Keratinocyte (primary cell): ENCODE data around the gene PDE11A. TPM values are rescaled to one million over a fixed set of nuclear protein-coding genes. Genes with fewer than 3 reads are reported as not detected.
"Not testable (repeated sequence)": the region's sequence is repeated elsewhere in the genome, so short reads cannot be mapped to it uniquely, and the experiment has no call there.

Experiments
- DNase-seq: peaks from one replicate; pipeline ENCODE4 v3.0.0-alpha.2; 2011; ENCODE audit warnings: low read depth, missing footprints, low spot score
- FAIRE-seq: peaks from 2 replicates; lab custom pipeline; 2011; peaks lifted over from hg19 to GRCh38; lab: Jason Lieb, UNC
- H2AFZ ChIP-seq: 2 replicates; pipeline ENCODE4 v1.6.0; 2012; ENCODE audit warnings: low read length, control low read depth, inconsistent platforms; ENCODE audit not compliant: control insufficient read depth
- H3K27ac ChIP-seq: 2 replicates; pipeline ENCODE4 v1.5.1; 2011; ENCODE audit warnings: low read length; ENCODE audit not compliant: control insufficient read depth, insufficient read depth
- H3K27me3 ChIP-seq: 3 replicates; pipeline ENCODE4 v1.6.0; 2011; ENCODE audit warnings: low read length; ENCODE audit not compliant: control insufficient read depth, insufficient read depth; ENCODE audit errors: extremely low read depth
- H3K36me3 ChIP-seq, 2 experiments: 2 replicates in 1 of 2; 3 replicates in 1 of 2; pipeline ENCODE4 v1.5.1; 2011; ENCODE audit warnings: low read length in 2 of 2, mild to moderate bottlenecking in 1 of 2; ENCODE audit not compliant: control insufficient read depth in 2 of 2, insufficient read depth in 2 of 2; ENCODE audit errors: extremely low read depth in 1 of 2
- H3K4me1 ChIP-seq: 3 replicates; pipeline ENCODE4 v1.5.1; 2011; ENCODE audit warnings: low read length; ENCODE audit not compliant: control insufficient read depth, insufficient read depth; ENCODE audit errors: extremely low read depth
- H3K4me2 ChIP-seq: 3 replicates; pipeline ENCODE4 v1.6.0; 2011; ENCODE audit warnings: low read depth, low read length; ENCODE audit not compliant: control insufficient read depth, insufficient read depth; ENCODE audit errors: extremely low read depth
- H3K4me3 ChIP-seq, 3 experiments: fragments of 200-600 bp in 1 of 3; sonication (generic) in 1 of 3; 2 replicates in 2 of 3; 3 replicates in 1 of 3; pipeline ENCODE4 v1.5.1; 2011 to 2016; ENCODE audit warnings: low read length in 3 of 3, mild to moderate bottlenecking in 3 of 3, control low read depth in 2 of 3, inconsistent platforms in 1 of 3, low read depth in 1 of 3, mixed read lengths in 1 of 3, mixed run types in 1 of 3, moderate library complexity in 1 of 3; ENCODE audit not compliant: control insufficient read depth in 2 of 3, insufficient read depth in 2 of 3; ENCODE audit errors: extremely low read depth in 1 of 3
- H3K79me2 ChIP-seq: 2 replicates; pipeline ENCODE4 v1.6.0; 2012; ENCODE audit warnings: low read length; ENCODE audit not compliant: control insufficient read depth, insufficient read depth
- H3K9ac ChIP-seq: 3 replicates; pipeline ENCODE4 v1.6.0; 2011; ENCODE audit warnings: low read length; ENCODE audit not compliant: control insufficient read depth, insufficient read depth; ENCODE audit errors: extremely low read depth
- H3K9me1 ChIP-seq: 3 replicates; pipeline ENCODE4 v1.6.0; 2011; ENCODE audit warnings: low read length; ENCODE audit not compliant: control insufficient read depth, insufficient read depth; ENCODE audit errors: extremely low read depth
- H3K9me3 ChIP-seq: 2 replicates; pipeline ENCODE4 v1.5.1; 2012; ENCODE audit warnings: low read depth, low read length; ENCODE audit not compliant: control insufficient read depth
- H4K20me1 ChIP-seq: 3 replicates; pipeline ENCODE4 v1.6.0; 2011; ENCODE audit warnings: low read length; ENCODE audit not compliant: control insufficient read depth, insufficient read depth; ENCODE audit errors: extremely low read depth
- CTCF ChIP-seq, 3 experiments: IDR thresholded peaks in 1 of 3; conservative IDR thresholded peaks in 1 of 3; optimal IDR thresholded peaks in 1 of 3; 2 replicates in 2 of 3; 3 replicates in 1 of 3; pipeline versions ENCODE3 to v1.5.1; 2011; ENCODE audit warnings: low read length in 3 of 3, mild to moderate bottlenecking in 3 of 3, moderate library complexity in 2 of 3, control low read depth in 1 of 3, inconsistent platforms in 1 of 3; ENCODE audit not compliant: insufficient read depth in 2 of 3; ENCODE audit errors: extremely low read depth in 1 of 3
- EZH2 ChIP-seq: IDR thresholded peaks from one replicate; pipeline ENCODE4 v1.6.1; 2012; ENCODE audit warnings: inconsistent platforms, mild to moderate bottlenecking, low read length, moderate library complexity
- dilution Hi-C: fragments of 300-500 bp; cut with MboI; formaldehyde crosslinking; loops from one replicate; pipeline ENCODE4 v1.7.0; 2020; ENCODE audit warnings: low sequenced_read_pairs; ENCODE audit not compliant: extremely low pct_ligation_motif_present
- polyA plus RNA-seq, 5 experiments: library from polyadenylated mRNA; depleted of rRNA in 3 of 5; stranded (reverse) in 3 of 5; stranded (forward) in 1 of 5; unstranded in 1 of 5; fragments of >200 nt; gene quantifications; 1 replicate in 1 of 5; 2 replicates in 3 of 5; 3 replicates in 1 of 5; pipeline versions ENCODE4 v1.2.1 to v1.2.3, GENCODE V29; 2011 to 2012; ENCODE audit warnings: missing spikeins in 2 of 5, low read depth in 1 of 5, low replicate concordance in 1 of 5

The PDE11A gene
- polyA plus RNA-seq, 1 donor (not counting 4 experiments of a cell fraction or from before 2014, with no cell fraction given), result 0.01 TPM

DNA sequence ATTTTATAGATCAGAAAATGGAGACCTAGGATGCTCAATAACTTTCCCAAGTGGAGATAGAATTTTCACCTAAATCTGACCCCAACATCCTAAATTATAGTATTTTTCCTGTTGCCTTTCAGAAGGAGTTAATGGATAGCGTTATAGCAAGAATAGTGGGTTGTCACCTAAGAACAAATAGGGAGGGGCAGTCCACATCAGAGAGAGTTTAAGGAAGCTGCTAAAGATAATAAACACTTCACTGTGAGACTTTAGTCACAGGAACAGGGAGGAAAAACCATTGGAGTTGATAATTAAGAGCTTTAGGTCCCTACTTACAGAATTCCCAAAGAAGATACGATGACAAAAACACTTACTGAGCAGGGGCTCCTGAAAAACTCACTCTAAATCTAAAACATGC, 229.4 kb downstream of the PDE11A start:
- FAIRE-seq (no peak), DNase-seq (no peak)
- H3K36me3 ChIP-seq, result no peaks in the 10 kb centered on the region
- no peaks in the 10 kb centered on the region for H3K79me2 ChIP-seq
- TF ChIP-seq CTCF (optimal IDR thresholded peaks at IDR 0.05 in 1 of 3, IDR thresholded peaks at IDR 0.05 in 1 of 3, conservative IDR thresholded peaks at IDR 0.05 in 1 of 3; ENCODE audit: extremely low read depth in 1 of 3, insufficient read depth in 2 of 3, low read length in 3 of 3), result no peak
- TF ChIP-seq EZH2, result no peak
- no peaks in the 10 kb centered on the region for H3K9me3 ChIP-seq
- no peaks in the 10 kb centered on the region for H4K20me1 ChIP-seq
- no peaks in the 10 kb centered on the region for H3K9me1 ChIP-seq
- no peak overlapping the region for H3K4me3 ChIP-seq
- dilution Hi-C loops, result no loop called here
- H3K9ac ChIP-seq, result no peak overlapping the region
- no peaks in the 10 kb centered on the region for H3K27me3 ChIP-seq
- no peak overlapping the region for H3K27ac ChIP-seq
- no peaks in the 10 kb centered on the region for H3K4me1 ChIP-seq
- no peak overlapping the region for H3K4me2 ChIP-seq
- H2AFZ ChIP-seq, result no peak overlapping the region

DNA sequence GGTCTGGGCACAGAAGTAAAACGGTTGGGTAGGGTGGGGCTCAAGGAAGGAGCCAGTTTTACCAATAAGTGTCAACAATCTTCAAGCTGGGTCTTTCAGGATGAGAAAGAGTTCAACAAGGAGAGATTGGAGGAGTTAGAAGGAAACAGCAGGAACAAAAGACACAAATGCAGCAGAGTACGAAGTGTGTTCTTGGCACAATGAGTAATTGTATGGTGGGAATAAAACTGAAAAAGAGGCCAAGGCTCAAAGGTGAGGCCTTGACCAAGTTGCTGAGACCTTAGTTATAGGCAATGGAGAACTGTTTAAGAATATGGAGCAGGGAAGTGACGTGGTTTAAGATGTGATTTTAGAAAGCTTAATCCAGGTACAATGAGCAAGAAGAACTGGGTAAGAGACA, 230.3 kb downstream of the PDE11A start:
- no peaks in the 10 kb centered on the region for H3K79me2 ChIP-seq
- dilution Hi-C loops, result no loop called here
- DNase-seq, result no peak
- H3K4me1 ChIP-seq, result no peaks in the 10 kb centered on the region
- H2AFZ ChIP-seq, result no peak overlapping the region
- no peak overlapping the region for H3K27ac ChIP-seq
- no peaks in the 10 kb centered on the region for H4K20me1 ChIP-seq
- no peaks in the 10 kb centered on the region for H3K27me3 ChIP-seq
- H3K9me1 ChIP-seq, result no peaks in the 10 kb centered on the region
- no peak overlapping the region for H3K4me2 ChIP-seq
- no peaks in the 10 kb centered on the region for H3K9me3 ChIP-seq
- TF ChIP-seq EZH2 (no peak), CTCF (optimal IDR thresholded peaks at IDR 0.05 in 1 of 3, IDR thresholded peaks at IDR 0.05 in 1 of 3, conservative IDR thresholded peaks at IDR 0.05 in 1 of 3; ENCODE audit: extremely low read depth in 1 of 3, insufficient read depth in 2 of 3, low read length in 3 of 3) (no peak)
- H3K4me3 ChIP-seq, result no peak overlapping the region
- no peak for FAIRE-seq
- H3K36me3 ChIP-seq, result no peaks in the 10 kb centered on the region
- no peak overlapping the region for H3K9ac ChIP-seq

DNA sequence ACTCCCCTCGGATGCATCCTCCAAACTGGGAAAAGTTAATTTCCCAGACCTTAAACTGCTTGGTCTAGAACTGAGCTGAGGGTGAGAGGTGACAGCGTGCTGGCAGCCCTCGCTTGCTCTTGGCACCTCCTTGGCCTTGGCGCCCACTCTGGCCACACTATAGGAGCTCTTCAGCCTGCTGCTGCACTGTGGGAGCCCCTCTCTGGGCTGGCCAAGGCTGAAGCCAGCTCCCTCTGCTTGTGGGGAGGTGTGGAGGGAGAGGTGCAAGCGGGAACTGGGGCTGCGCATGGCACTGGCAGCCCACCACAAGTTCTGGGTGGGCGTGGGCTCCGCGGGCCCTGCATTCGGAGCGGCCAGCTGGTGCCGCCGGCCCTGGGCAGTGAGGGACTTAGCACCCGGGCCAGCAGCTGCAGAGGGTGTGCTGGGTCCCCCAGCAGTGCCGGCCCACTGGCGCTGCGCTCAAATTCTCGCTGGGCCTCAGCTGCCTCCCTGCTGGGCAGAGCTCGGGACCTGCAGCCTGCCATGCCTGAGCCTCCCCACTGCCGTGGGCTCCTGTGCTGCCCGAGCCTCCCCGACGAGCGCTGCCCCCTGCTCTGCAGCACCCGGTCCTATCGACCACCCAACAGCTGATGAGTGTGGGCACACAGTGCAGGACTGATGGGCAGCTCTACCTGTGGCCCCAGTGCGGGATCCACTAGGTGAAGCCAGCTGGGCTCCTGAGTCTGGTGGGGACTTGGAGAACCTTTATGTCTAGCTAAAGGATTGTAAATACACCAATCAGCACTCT, 237.0 kb downstream of the PDE11A start:
- H3K9me3 ChIP-seq, H3K9me1 ChIP-seq, H3K4me2 ChIP-seq, H3K4me1 ChIP-seq, DNase-seq, H3K9ac ChIP-seq, H3K79me2 ChIP-seq, H3K36me3 ChIP-seq, dilution Hi-C loops, H3K4me3 ChIP-seq, FAIRE-seq, H3K27me3 ChIP-seq, H4K20me1 ChIP-seq, H2AFZ ChIP-seq, H3K27ac ChIP-seq: not testable (repeated sequence)
